Right lobe of liver (tissue), 6 donors: Measurements from ENCODE around the gene TLE6. TPM values are rescaled to one million over a fixed set of nuclear protein-coding genes. Genes with fewer than 3 reads are reported as not detected.

Source experiments
- ATAC-seq, 4 donors: fragments of 200-7000 bp; cut with Tn5 transposase; one replicate each; pipeline ENCODE4 v1.9.1; 2020; ENCODE audit warnings: mild to moderate bottlenecking in 4 of 4, moderate library complexity in 4 of 4
- DNase-seq, 3 donors: peaks; one replicate each; pipeline ENCODE4 v3.0.0-alpha.2; 2020
- H3K27ac ChIP-seq, 3 donors: fragments of 200-600 bp; one replicate each; pipeline ENCODE4 v1.8.0; 2022
- H3K27me3 ChIP-seq, 2 donors: fragments of 200-600 bp; one replicate each; pipeline ENCODE4 v1.8.0; 2022
- H3K36me3 ChIP-seq, 4 donors: fragments of 200-600 bp; sonication (generic) in 1 of 4; one replicate each; pipeline versions ENCODE4 v1.5.1 to v1.8.0; 2017 to 2022; ENCODE audit warnings: control low read depth in 1 of 4
- H3K4me1 ChIP-seq, 4 donors: fragments of 200-600 bp; sonication (generic) in 1 of 4; one replicate each; pipeline versions ENCODE4 v1.5.1 to v1.8.0; 2017 to 2022; ENCODE audit warnings: control low read depth in 1 of 4
- H3K4me3 ChIP-seq, 3 donors: fragments of 200-600 bp; one replicate each; pipeline ENCODE4 v1.8.0; 2022
- H3K9me3 ChIP-seq, 4 donors: fragments of 200-600 bp; sonication (generic) in 1 of 4; one replicate each; pipeline versions ENCODE4 v1.5.1 to v1.8.0; 2017 to 2022; ENCODE audit warnings: control low read depth in 1 of 4
- POLR2A ChIP-seq: fragments of 450-650 bp; IDR thresholded peaks from one replicate; pipeline ENCODE4 v1.6.1; 2017; ENCODE audit warnings: antibody characterized with exemption, mild to moderate bottlenecking
- WGBS: methylation state at CpG from one replicate; pipeline ENCODE4 v1.1.6; 2018; ENCODE audit warnings: low coverage, low lambda C conversion rate; ENCODE audit not compliant: insufficient coverage; ENCODE audit errors: missing lambda C conversion rate; 5-methylcytosine and 5-hydroxymethylcytosine counted together
- intact Hi-C, 2 donors: fragments of 100-400 bp; cut with DNase I; formaldehyde crosslinking; loops; one replicate each; pipeline versions ENCODE4 v1.11.2 to v1.14.1; 2022
- total RNA-seq, 6 experiments: library from RNA; depleted of rRNA in 2 of 6; stranded (reverse); fragments of >200 nt in 2 of 6; fragmentation: NEBNext Ultra II Directional in 3 of 6; extraction: Animal tissue kit (Norgen Biotek cat#: 25700) in 3 of 6; gene quantifications; one replicate each; pipeline versions ENCODE4 v1.1.0 to v1.2.4, GENCODE V29; 2016 to 2023
- TF ChIP-seq, protein P1 (sequence below), 4 donors: fragments of 200-600 bp in 3 of 4; fragments of 450-650 bp in 1 of 4; IDR thresholded peaks; one replicate each; pipeline versions ENCODE4 v1.5.1 to v1.8.0; 2016 to 2022; ENCODE audit warnings: antibody characterized with exemption in 4 of 4, mild to moderate bottlenecking in 2 of 4
- donor health status: DM: no; HTN: yes; CAD: no.
- donor health status: DM: no; HTN: no; CAD: no.
- donor health status: DM: no; HTN: no; CAD: no.
- donor health status: DM: no; HTN: yes; CAD: no.
- donor health status: DM: no; HTN: yes; CAD: no.

The TLE6 gene
- total RNA-seq, 6 experiments from 2014 or later, result 2.3 to 8.9 (median 4.6) TPM

DNA sequence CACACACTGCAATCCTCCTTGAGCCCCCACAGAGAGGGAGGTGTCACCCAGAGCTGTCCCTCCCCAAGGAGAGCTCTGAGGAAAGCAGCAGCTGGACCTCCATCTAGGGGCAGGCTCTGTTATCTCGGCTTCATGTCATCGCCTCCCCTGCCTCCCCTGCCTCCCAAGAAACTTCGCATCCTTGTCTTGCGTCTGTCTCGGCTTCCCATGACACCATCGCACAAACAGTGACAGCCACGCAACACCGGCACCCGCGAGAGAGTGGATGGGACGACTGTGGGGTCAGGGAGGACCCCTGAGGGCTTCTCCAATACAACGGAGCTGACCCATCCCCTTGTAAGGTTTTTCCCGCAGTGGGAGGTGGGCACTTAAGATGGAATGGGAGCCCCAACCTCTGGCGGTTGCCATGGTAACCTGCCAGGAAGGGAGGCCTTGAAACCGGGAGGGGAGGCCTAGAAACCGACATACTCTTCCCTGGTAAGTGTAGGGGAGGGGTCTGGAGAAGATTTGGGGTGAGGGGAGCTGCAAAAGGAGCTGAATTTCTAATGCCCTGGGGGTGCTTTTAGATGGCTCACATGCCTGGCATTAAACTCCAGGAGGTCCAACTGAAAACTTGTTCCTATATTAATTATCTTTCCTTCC is 35.4 kb downstream of the TLE6 start:
- H3K4me1 ChIP-seq, result no peaks in the 10 kb centered on the region
- intact Hi-C loops, result no loop called here
- no peak overlapping the region for H3K27ac ChIP-seq
- no peaks in the 10 kb centered on the region for H3K27me3 ChIP-seq
- WGBS, result 93% methylated on average over 13 of the region's 16 CpGs
- ATAC-seq (no peak), DNase-seq (no peak)
- no peak overlapping the region for H3K4me3 ChIP-seq
- H3K36me3 ChIP-seq, result no peaks in the 10 kb centered on the region
- no peaks in the 10 kb centered on the region for H3K9me3 ChIP-seq
- TF ChIP-seq POLR2A, result no peak
- TF ChIP-seq, protein P1, sequence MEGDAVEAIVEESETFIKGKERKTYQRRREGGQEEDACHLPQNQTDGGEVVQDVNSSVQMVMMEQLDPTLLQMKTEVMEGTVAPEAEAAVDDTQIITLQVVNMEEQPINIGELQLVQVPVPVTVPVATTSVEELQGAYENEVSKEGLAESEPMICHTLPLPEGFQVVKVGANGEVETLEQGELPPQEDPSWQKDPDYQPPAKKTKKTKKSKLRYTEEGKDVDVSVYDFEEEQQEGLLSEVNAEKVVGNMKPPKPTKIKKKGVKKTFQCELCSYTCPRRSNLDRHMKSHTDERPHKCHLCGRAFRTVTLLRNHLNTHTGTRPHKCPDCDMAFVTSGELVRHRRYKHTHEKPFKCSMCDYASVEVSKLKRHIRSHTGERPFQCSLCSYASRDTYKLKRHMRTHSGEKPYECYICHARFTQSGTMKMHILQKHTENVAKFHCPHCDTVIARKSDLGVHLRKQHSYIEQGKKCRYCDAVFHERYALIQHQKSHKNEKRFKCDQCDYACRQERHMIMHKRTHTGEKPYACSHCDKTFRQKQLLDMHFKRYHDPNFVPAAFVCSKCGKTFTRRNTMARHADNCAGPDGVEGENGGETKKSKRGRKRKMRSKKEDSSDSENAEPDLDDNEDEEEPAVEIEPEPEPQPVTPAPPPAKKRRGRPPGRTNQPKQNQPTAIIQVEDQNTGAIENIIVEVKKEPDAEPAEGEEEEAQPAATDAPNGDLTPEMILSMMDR (IDR thresholded peaks at IDR 0.05), result no peak

GRCh38 chr19:3013263-3013725 is 35.9 kb downstream of the TLE6 start:
- no peak overlapping the region for H3K4me3 ChIP-seq
- TF ChIP-seq, protein P1 (IDR thresholded peaks at IDR 0.05), result no peak
- TF ChIP-seq POLR2A, result no peak
- ATAC-seq, result peak in 2 of 4 donors; percentile 30 to 41

DNA sequence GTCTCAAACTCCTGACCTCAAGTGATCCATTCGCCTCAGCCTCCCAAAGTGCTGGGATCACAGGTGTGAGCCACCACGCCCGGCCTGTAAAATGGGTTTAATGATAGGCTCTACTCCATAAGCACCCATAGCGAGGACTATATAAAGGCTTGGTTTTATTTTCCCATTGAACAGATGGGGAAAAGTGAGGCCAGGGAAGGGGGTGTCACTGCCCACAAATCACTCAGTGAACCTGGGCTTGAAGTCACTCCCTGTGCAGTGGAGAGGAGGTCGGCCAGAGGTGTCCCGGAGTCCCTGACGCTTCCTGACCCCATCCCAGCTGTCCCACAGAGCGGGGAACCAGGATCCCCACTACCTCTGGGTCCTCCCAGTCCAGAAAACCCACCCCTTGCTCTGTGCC is 36.8 kb downstream of the TLE6 start:
- H3K36me3 ChIP-seq, result no peaks in the 10 kb centered on the region
- no peak for ATAC-seq
- 100% methylated on average over 4 of the region's 8 CpGs for WGBS

More at GRCh38 chr19:3013263-3013725, 35.9 kb downstream of the TLE6 start:
- intact Hi-C loops, result no loop called here
- DNase-seq, result no peak
- WGBS, result 60% methylated on average over 3 of the region's 7 CpGs
- Histone ChIP-seq H3K27me3 (no peaks in the 10 kb centered on the region), H3K4me1 (no peaks in the 10 kb centered on the region), H3K27ac (no peak overlapping the region), H3K9me3 (no peaks in the 10 kb centered on the region), H3K36me3 (no peaks in the 10 kb centered on the region)

DNA sequence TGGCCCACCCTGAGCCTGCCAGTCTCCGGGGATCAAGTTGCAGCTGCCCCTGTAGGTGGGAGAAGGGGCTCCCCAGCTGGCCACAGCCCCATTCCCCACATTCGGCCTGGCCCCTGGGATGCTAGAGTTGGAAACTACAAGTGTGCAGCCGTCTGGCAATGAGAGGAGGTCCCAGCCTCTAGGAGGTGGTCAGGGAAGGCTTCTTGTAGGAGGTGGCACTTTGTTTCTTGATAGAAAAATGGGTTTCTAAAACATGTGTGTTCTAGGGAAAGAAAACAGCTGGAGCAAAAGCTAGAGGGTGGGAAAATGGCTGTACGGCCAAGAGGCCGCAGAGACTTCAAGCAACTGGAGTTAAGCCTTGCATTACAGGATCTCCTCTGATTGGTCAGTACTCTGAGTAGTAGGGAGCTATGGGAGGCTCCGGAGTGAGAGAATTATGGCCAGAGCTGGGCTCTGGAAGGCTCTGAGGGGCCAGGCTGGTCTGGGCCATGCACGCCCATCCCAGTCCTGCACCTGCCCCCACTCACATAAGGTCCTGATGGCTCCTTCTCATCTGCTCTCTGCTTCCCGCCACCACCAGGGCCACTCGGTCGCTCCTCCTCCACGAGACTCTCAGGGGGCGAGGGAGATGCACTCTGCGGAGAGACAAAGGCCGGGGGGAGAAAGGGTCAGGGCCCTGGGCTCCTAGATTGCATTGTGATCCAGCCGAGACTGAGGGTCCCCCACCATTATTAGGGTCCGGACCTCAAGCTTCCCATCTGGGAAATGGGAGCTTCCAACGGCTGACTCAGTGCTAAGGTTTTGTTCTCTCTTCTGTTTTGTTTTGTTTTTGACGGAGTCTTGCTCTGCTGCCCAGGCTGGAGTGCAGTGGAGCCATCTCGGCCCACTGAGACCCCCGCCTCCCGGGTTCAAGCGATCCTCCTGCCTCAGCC is 38.0 kb downstream of the TLE6 start:
- H3K27me3 ChIP-seq, result no peaks in the 10 kb centered on the region
- H3K9me3 ChIP-seq, result no peaks in the 10 kb centered on the region
- no peaks in the 10 kb centered on the region for H3K36me3 ChIP-seq
- no peak for TF ChIP-seq POLR2A
- TF ChIP-seq, protein P1 (IDR thresholded peaks at IDR 0.05), result no peak
- no peak for DNase-seq
- ATAC-seq, result no peak
- 78% methylated on average over 6 of the region's 22 CpGs for WGBS
- no peak overlapping the region for H3K4me3 ChIP-seq
- no peak overlapping the region for H3K27ac ChIP-seq
- H3K4me1 ChIP-seq, result no peaks in the 10 kb centered on the region
- intact Hi-C loops, result no loop called here

More for the DNA sequence above, 36.8 kb downstream of the TLE6 start:
- DNase-seq, result no peak
- H3K4me1 ChIP-seq, result no peaks in the 10 kb centered on the region
- no peaks in the 10 kb centered on the region for H3K27me3 ChIP-seq
- H3K4me3 ChIP-seq, result no peak overlapping the region
- H3K9me3 ChIP-seq, result no peaks in the 10 kb centered on the region
- intact Hi-C loops, result no loop called here
- TF ChIP-seq, protein P1 (IDR thresholded peaks at IDR 0.05), result no peak
- TF ChIP-seq POLR2A, result no peak
- H3K27ac ChIP-seq, result no peak overlapping the region
